Uterus (tissue), 2 donors: ENCODE results near the gene AP1G1.

ENCODE experiments used
- CTCF ChIP-seq, 4 experiments: fragments of 200-600 bp in 2 of 4; fragments of 450-650 bp in 2 of 4; sonication (generic) in 2 of 4; IDR thresholded peaks; one replicate each; pipeline ENCODE4 v1.5.1; 2016 to 2019; ENCODE audit warnings: antibody characterized with exemption in 4 of 4, mild to moderate bottlenecking in 2 of 4, moderate library complexity in 1 of 4
- POLR2A ChIP-seq, 2 donors: fragments of 450-650 bp; IDR thresholded peaks; one replicate each; pipeline ENCODE4 v1.6.1; 2016; ENCODE audit warnings: antibody characterized with exemption in 2 of 2, mild to moderate bottlenecking in 1 of 2, moderate library complexity in 1 of 2

DNA sequence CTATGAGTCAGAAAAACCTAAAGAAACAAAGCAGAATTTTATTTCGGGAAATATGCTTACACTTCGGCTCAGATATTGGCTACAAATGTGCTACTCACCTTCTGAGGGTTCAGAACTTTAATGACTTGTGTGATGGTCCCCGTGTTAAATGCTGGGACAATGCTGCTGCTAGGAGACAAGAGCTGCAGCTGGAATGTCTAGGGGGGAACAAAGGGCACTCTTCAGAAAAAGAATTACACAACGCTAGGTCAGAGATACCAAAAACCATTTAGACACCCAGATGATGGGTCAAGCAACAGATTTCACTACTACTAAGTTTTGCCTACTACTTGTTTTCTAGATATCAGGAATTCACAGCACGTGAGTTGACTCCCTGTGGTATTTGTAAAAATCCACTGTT lies 74.1 kb downstream of the AP1G1 start:
- TF ChIP-seq CTCF (IDR thresholded peaks at IDR 0.05) (no peak), POLR2A (IDR thresholded peaks at IDR 0.05) (no peak)
